ENCODE results near the gene GPR4.

The GPR4 gene

GRCh38 chr19:45598267-45599001 is 3.6 kb downstream of the GPR4 start:
- no peaks in the 10 kb centered on the region for H3K36me3 ChIP-seq (ENCODE audit: insufficient read depth, low read length)
- H3K9me3 ChIP-seq (ENCODE audit: insufficient read depth, low read depth, low read length) = no peaks in the 10 kb centered on the region
- no peaks in the 10 kb centered on the region for H3K9me2 ChIP-seq (replicated peaks; ENCODE audit: low read depth, low read length)
- H4K20me1 ChIP-seq (ENCODE audit: insufficient read depth, low read length, poor library complexity, severe bottlenecking) = no peaks in the 10 kb centered on the region
- H3K79me2 ChIP-seq (ENCODE audit: insufficient read depth, low read length) = no peaks in the 10 kb centered on the region
- peak overlapping the region; percentile 50 for H2AFZ ChIP-seq (ENCODE audit: low read length)
- H3F3A ChIP-seq (ENCODE audit: low read depth) = no peaks in the 10 kb centered on the region
- no peak overlapping the region for H3K9ac ChIP-seq (ENCODE audit: low read depth, low read length, poor library complexity, severe bottlenecking)
- peak overlapping the region; percentile 20 for H3K4me3 ChIP-seq (ENCODE audit: low read length, poor library complexity, severe bottlenecking)
- TF ChIP-seq EZH2phosphoT487 (IDR thresholded peaks at IDR 0.05; ENCODE audit: borderline replicate concordance) (no peak), CTCF (conservative IDR thresholded peaks at IDR 0.05; ENCODE audit: low read length) (no peak)
- no peaks in the 10 kb centered on the region for H3K27me3 ChIP-seq (ENCODE audit: insufficient read depth, low read length, poor library complexity, severe bottlenecking)
- H3K4me1 ChIP-seq (ENCODE audit: insufficient read depth, low read length, poor library complexity, severe bottlenecking) = peaks cover 6% of the 10 kb centered on the region
- peak overlapping the region; percentile 46 for H3K4me2 ChIP-seq (ENCODE audit: low read depth, low read length, poor library complexity, severe bottlenecking)

- Histone ChIP-seq H3K9me3 (ENCODE audit: insufficient read depth, low read depth, low read length) (no peaks in the 10 kb centered on the region), H3K36me3 (ENCODE audit: insufficient read depth, low read length) (no peaks in the 10 kb centered on the region), H3K4me3 (ENCODE audit: low read length, poor library complexity, severe bottlenecking) (no peak overlapping the region), H3K27me3 (ENCODE audit: insufficient read depth, low read length, poor library complexity, severe bottlenecking) (no peaks in the 10 kb centered on the region), H4K20me1 (ENCODE audit: insufficient read depth, low read length, poor library complexity, severe bottlenecking) (no peaks in the 10 kb centered on the region), H3K4me1 (ENCODE audit: insufficient read depth, low read length, poor library complexity, severe bottlenecking) (peaks cover 6% of the 10 kb centered on the region), H3K9me2 (replicated peaks; ENCODE audit: low read depth, low read length) (no peaks in the 10 kb centered on the region), H3K79me2 (ENCODE audit: insufficient read depth, low read length) (no peaks in the 10 kb centered on the region), H3F3A (ENCODE audit: low read depth) (no peaks in the 10 kb centered on the region), H2AFZ (ENCODE audit: low read length) (no peak overlapping the region), H3K9ac (ENCODE audit: low read depth, low read length, poor library complexity, severe bottlenecking) (no peak overlapping the region), H3K4me2 (ENCODE audit: low read depth, low read length, poor library complexity, severe bottlenecking) (peak overlapping the region; percentile 46)
- TF ChIP-seq CTCF (conservative IDR thresholded peaks at IDR 0.05; ENCODE audit: low read length) (no peak), EZH2phosphoT487 (IDR thresholded peaks at IDR 0.05; ENCODE audit: borderline replicate concordance) (no peak)
These were observed 4.4 kb downstream of the GPR4 start for GRCh38 chr19:45597425-45598111.

- TF ChIP-seq EZH2phosphoT487 (IDR thresholded peaks at IDR 0.05; ENCODE audit: borderline replicate concordance) = no peak
- no peak for TF ChIP-seq CTCF (conservative IDR thresholded peaks at IDR 0.05; ENCODE audit: low read length)
- Histone ChIP-seq H3K4me2 (ENCODE audit: low read depth, low read length, poor library complexity, severe bottlenecking) (no peak overlapping the region), H3F3A (ENCODE audit: low read depth) (no peaks in the 10 kb centered on the region), H3K4me3 (ENCODE audit: low read length, poor library complexity, severe bottlenecking) (no peak overlapping the region), H3K36me3 (ENCODE audit: insufficient read depth, low read length) (no peaks in the 10 kb centered on the region), H3K27me3 (ENCODE audit: insufficient read depth, low read length, poor library complexity, severe bottlenecking) (no peaks in the 10 kb centered on the region), H2AFZ (ENCODE audit: low read length) (no peak overlapping the region), H3K4me1 (ENCODE audit: insufficient read depth, low read length, poor library complexity, severe bottlenecking) (peaks cover 6% of the 10 kb centered on the region), H3K9me3 (ENCODE audit: insufficient read depth, low read depth, low read length) (no peaks in the 10 kb centered on the region), H4K20me1 (ENCODE audit: insufficient read depth, low read length, poor library complexity, severe bottlenecking) (no peaks in the 10 kb centered on the region), H3K9ac (ENCODE audit: low read depth, low read length, poor library complexity, severe bottlenecking) (no peak overlapping the region), H3K9me2 (replicated peaks; ENCODE audit: low read depth, low read length) (no peaks in the 10 kb centered on the region), H3K79me2 (ENCODE audit: insufficient read depth, low read length) (no peaks in the 10 kb centered on the region)
These were observed 6.2 kb downstream of the GPR4 start for GRCh38 chr19:45595814-45596213.

Measured in Loucy (cell line).